ENCODE results near the gene TMEM82.

DNA sequence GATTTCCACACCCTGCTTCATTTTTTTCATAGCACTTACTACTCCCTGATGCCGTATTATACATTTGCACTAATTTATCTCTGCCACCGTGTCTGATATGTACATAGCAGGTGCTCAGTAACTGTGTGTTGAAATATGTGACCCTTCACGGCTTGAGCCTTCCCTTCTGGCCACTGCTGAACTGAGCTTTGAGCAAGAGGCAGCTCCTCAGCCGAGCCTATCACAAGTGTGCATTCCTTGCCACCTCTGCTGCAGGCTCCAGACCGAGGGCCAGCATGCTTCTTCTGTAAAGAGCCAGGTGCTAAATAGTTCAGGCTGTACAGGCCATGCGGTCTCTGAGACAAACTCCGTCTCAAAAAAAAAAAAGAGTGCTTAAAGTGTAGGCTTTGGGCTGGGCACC is 35.5 kb upstream of the TMEM82 start:
- TF ChIP-seq POLR2AphosphoS5 (IDR thresholded peaks at IDR 0.05; ENCODE audit: low read depth, low read length) (no peak), SOX6 (IDR thresholded peaks at IDR 0.05) (no peak), SOX6 (CRISPR knock-in tag; IDR thresholded peaks at IDR 0.05) (no peak)
